Trophoblast cell (in vitro differentiated cells and primary cell): ENCODE data around the gene THG1L.
"Not testable (repeated sequence)": the region's sequence is repeated elsewhere in the genome, so short reads cannot be mapped to it uniquely, and the experiment has no call there.

ENCODE experiments used
- DNase-seq, 2 donors: peaks; one replicate each; pipeline ENCODE4 v3.0.0-alpha.2; 2016
- H2AFZ ChIP-seq: 2 replicates; pipeline ENCODE4 v1.6.1; 2013; ENCODE audit warnings: low read length, moderate library complexity, mild to moderate bottlenecking; ENCODE audit not compliant: insufficient read depth, poor library complexity
- H2AK5ac ChIP-seq: 2 replicates; pipeline ENCODE4 v1.6.1; 2013; ENCODE audit warnings: mild to moderate bottlenecking, low read length
- H2BK120ac ChIP-seq: 2 replicates; pipeline ENCODE4 v1.6.1; 2013; ENCODE audit warnings: low read length, mild to moderate bottlenecking, moderate library complexity; ENCODE audit not compliant: insufficient read depth, poor library complexity
- H2BK12ac ChIP-seq: 2 replicates; pipeline ENCODE4 v1.6.1; 2013; ENCODE audit warnings: mild to moderate bottlenecking, low read length, moderate library complexity
- H2BK5ac ChIP-seq: 2 replicates; pipeline ENCODE4 v1.6.1; 2013; ENCODE audit warnings: low read length, low read depth, moderate library complexity, mild to moderate bottlenecking; ENCODE audit not compliant: poor library complexity
- H3K14ac ChIP-seq: 2 replicates; pipeline ENCODE4 v1.6.1; 2013; ENCODE audit warnings: mild to moderate bottlenecking, low read length
- H3K18ac ChIP-seq: 2 replicates; pipeline ENCODE4 v1.6.1; 2013; ENCODE audit warnings: mild to moderate bottlenecking, low read length
- H3K23ac ChIP-seq: 2 replicates; pipeline ENCODE4 v1.6.1; 2013; ENCODE audit warnings: low read length
- H3K27ac ChIP-seq: 2 replicates; pipeline ENCODE4 v1.5.1; 2013; ENCODE audit warnings: low read depth, mild to moderate bottlenecking, inconsistent platforms, low read length, moderate library complexity
- H3K27me3 ChIP-seq: 2 replicates; pipeline ENCODE4 v1.6.1; 2013; ENCODE audit warnings: inconsistent platforms, mild to moderate bottlenecking, low read length, moderate library complexity; ENCODE audit not compliant: insufficient read depth
- H3K36me3 ChIP-seq, 2 experiments: 1 replicate in 1 of 2; 2 replicates in 1 of 2; pipeline ENCODE4 v1.6.1; 2013; ENCODE audit warnings: low read length in 2 of 2, mild to moderate bottlenecking in 2 of 2, moderate library complexity in 1 of 2; ENCODE audit not compliant: insufficient read depth in 2 of 2, control insufficient read depth in 1 of 2
- H3K4ac ChIP-seq: 2 replicates; pipeline ENCODE4 v1.6.1; 2013; ENCODE audit warnings: low read depth, mild to moderate bottlenecking, low read length, moderate library complexity
- H3K4me1 ChIP-seq, 2 experiments: 1 replicate in 1 of 2; 2 replicates in 1 of 2; pipeline ENCODE4 v1.6.1; 2013; ENCODE audit warnings: low read length in 2 of 2, mild to moderate bottlenecking in 2 of 2, moderate library complexity in 1 of 2; ENCODE audit not compliant: insufficient read depth in 2 of 2, control insufficient read depth in 1 of 2
- H3K4me2 ChIP-seq: 2 replicates; pipeline ENCODE4 v1.6.1; 2013; ENCODE audit warnings: inconsistent platforms, mild to moderate bottlenecking, low read length, moderate library complexity
- H3K4me3 ChIP-seq: 2 replicates; pipeline ENCODE4 v1.5.1; 2013; ENCODE audit warnings: mild to moderate bottlenecking, low read depth, low read length, inconsistent platforms
- H3K79me1 ChIP-seq: one replicate; pipeline ENCODE4 v1.6.1; 2013; ENCODE audit warnings: low read length
- H3K79me2 ChIP-seq: 2 replicates; pipeline ENCODE4 v1.6.1; 2013; ENCODE audit warnings: low read length, mild to moderate bottlenecking; ENCODE audit not compliant: control insufficient read depth, insufficient read depth, poor library complexity
- H3K9ac ChIP-seq: 2 replicates; pipeline ENCODE4 v1.6.1; 2013; ENCODE audit warnings: mild to moderate bottlenecking, low read length
- H3K9me3 ChIP-seq: 2 replicates; pipeline ENCODE4 v1.6.1; 2013; ENCODE audit warnings: low read depth, mild to moderate bottlenecking, control low read depth, inconsistent platforms, low read length; ENCODE audit not compliant: insufficient read depth
- H4K12ac ChIP-seq: 2 replicates; pipeline ENCODE4 v1.6.1; 2013; ENCODE audit warnings: low read depth, mild to moderate bottlenecking, low read length, moderate library complexity
- H4K8ac ChIP-seq: 2 replicates; pipeline ENCODE4 v1.6.1; 2013; ENCODE audit warnings: low read depth, mild to moderate bottlenecking, low read length, moderate library complexity
- H4K91ac ChIP-seq: one replicate; pipeline ENCODE4 v1.6.1; 2013; ENCODE audit warnings: low read depth, mild to moderate bottlenecking, low read length, moderate library complexity
- WGBS: extraction: QIAGEN DNeasy Blood & Tissue Kit; methylation state at CpG from one replicate; pipeline ENCODE4 v1.1.7; 2013; ENCODE audit warnings: missing lambda C conversion rate; ENCODE audit not compliant: insufficient read length, insufficient coverage; ENCODE audit errors: extremely low coverage; 5-methylcytosine and 5-hydroxymethylcytosine counted together

THG1L gene

GRCh38 chr5:157698674-157699073, 32.5 kb upstream of the THG1L start:
- not testable (repeated sequence) for H3K18ac ChIP-seq, H3K4me3 ChIP-seq, H2BK120ac ChIP-seq, H2AK5ac ChIP-seq, H3K4ac ChIP-seq, H3K79me2 ChIP-seq, H3K4me1 ChIP-seq, H4K8ac ChIP-seq, H2AFZ ChIP-seq, H4K91ac ChIP-seq, H3K14ac ChIP-seq, H2BK5ac ChIP-seq, H3K36me3 ChIP-seq, DNase-seq, H3K27me3 ChIP-seq, H3K4me2 ChIP-seq, H4K12ac ChIP-seq, H3K79me1 ChIP-seq, H2BK12ac ChIP-seq, H3K23ac ChIP-seq, H3K9me3 ChIP-seq, H3K9ac ChIP-seq, H3K27ac ChIP-seq
- WGBS, result no CpG with 5 or more reads among the region's 4 CpGs

- H2AFZ ChIP-seq, result no peak overlapping the region
- H3K79me1 ChIP-seq, result no peaks in the 10 kb centered on the region
- no peak overlapping the region for H3K23ac ChIP-seq
- no peak overlapping the region for H4K8ac ChIP-seq
- H3K27me3 ChIP-seq, result no peaks in the 10 kb centered on the region
- H2BK12ac ChIP-seq, result no peak overlapping the region
- no peak for DNase-seq
- H2AK5ac ChIP-seq, result no peak overlapping the region
- no peak overlapping the region for H4K91ac ChIP-seq
- no peaks in the 10 kb centered on the region for H3K79me2 ChIP-seq
- no peak overlapping the region for H3K14ac ChIP-seq
- no peaks in the 10 kb centered on the region for H3K4me1 ChIP-seq
- H3K4me2 ChIP-seq, result no peak overlapping the region
- no peak overlapping the region for H3K4me3 ChIP-seq
- peaks cover 5% of the 10 kb centered on the region for H3K9me3 ChIP-seq
- no peak overlapping the region for H3K9ac ChIP-seq
- no peak overlapping the region for H2BK5ac ChIP-seq
- H3K36me3 ChIP-seq, result no peaks in the 10 kb centered on the region
- H3K27ac ChIP-seq, result no peak overlapping the region
- WGBS, result no CpG with 5 or more reads among the region's 3 CpGs
- no peak overlapping the region for H2BK120ac ChIP-seq
- no peak overlapping the region for H3K18ac ChIP-seq
- H3K4ac ChIP-seq, result no peak overlapping the region
- no peak overlapping the region for H4K12ac ChIP-seq
Measured at GRCh38 chr5:157703736-157704135, 27.5 kb upstream of the THG1L start.

- H3K4me1 ChIP-seq, result no peaks in the 10 kb centered on the region
- no CpG with 5 or more reads among the region's 1 CpG for WGBS
Measured at GRCh38 chr5:157708866-157709265, 22.4 kb upstream of the THG1L start.

GRCh38 chr5:157709346-157709745, 21.9 kb upstream of the THG1L start:
- H4K91ac ChIP-seq, result no peak overlapping the region
- H3K18ac ChIP-seq, result no peak overlapping the region
- no peaks in the 10 kb centered on the region for H3K36me3 ChIP-seq
- no peak overlapping the region for H3K4me2 ChIP-seq
- no peaks in the 10 kb centered on the region for H3K79me1 ChIP-seq
- no peak overlapping the region for H3K4me3 ChIP-seq
- H3K9ac ChIP-seq, result no peak overlapping the region
- no peaks in the 10 kb centered on the region for H3K4me1 ChIP-seq
- H3K27me3 ChIP-seq, result no peaks in the 10 kb centered on the region
- no peak overlapping the region for H4K8ac ChIP-seq
- H3K23ac ChIP-seq, result no peak overlapping the region
- no peaks in the 10 kb centered on the region for H3K9me3 ChIP-seq
- H3K79me2 ChIP-seq, result no peaks in the 10 kb centered on the region
- no peak overlapping the region for H2BK120ac ChIP-seq
- H2AK5ac ChIP-seq, result no peak overlapping the region
- no peak overlapping the region for H3K27ac ChIP-seq
- H2AFZ ChIP-seq, result no peak overlapping the region
- DNase-seq, result peak in 1 of 2 donors; percentile 21
- H2BK5ac ChIP-seq, result no peak overlapping the region
- no peak overlapping the region for H3K4ac ChIP-seq
- no peak overlapping the region for H4K12ac ChIP-seq
- no peak overlapping the region for H2BK12ac ChIP-seq
- H3K14ac ChIP-seq, result no peak overlapping the region

More at GRCh38 chr5:157708866-157709265, 22.4 kb upstream of the THG1L start:
- H3K79me1 ChIP-seq, result no peaks in the 10 kb centered on the region
- H4K91ac ChIP-seq, result no peak overlapping the region
- DNase-seq, result peak; percentile 46 to 92
- no peak overlapping the region for H3K4ac ChIP-seq
- H3K18ac ChIP-seq, result no peak overlapping the region
- no peak overlapping the region for H3K14ac ChIP-seq
- H2BK120ac ChIP-seq, result no peak overlapping the region
- no peak overlapping the region for H3K9ac ChIP-seq
- H2AFZ ChIP-seq, result no peak overlapping the region
- no peak overlapping the region for H3K23ac ChIP-seq
- H3K27me3 ChIP-seq, result no peaks in the 10 kb centered on the region
- no peaks in the 10 kb centered on the region for H3K79me2 ChIP-seq
- no peaks in the 10 kb centered on the region for H3K9me3 ChIP-seq
- no peaks in the 10 kb centered on the region for H3K36me3 ChIP-seq
- H3K4me3 ChIP-seq, result no peak overlapping the region
- no peak overlapping the region for H3K27ac ChIP-seq
- H3K4me2 ChIP-seq, result no peak overlapping the region
- no peak overlapping the region for H4K8ac ChIP-seq
- H4K12ac ChIP-seq, result no peak overlapping the region
- no peak overlapping the region for H2BK12ac ChIP-seq
- H2BK5ac ChIP-seq, result no peak overlapping the region
- H2AK5ac ChIP-seq, result no peak overlapping the region
